Measurements from ENCODE around the gene MIS12. TPM values are rescaled to one million over a fixed set of nuclear protein-coding genes. Genes with fewer than 3 reads are reported as not detected.

MIS12 gene
- total and polyA plus RNA-seq, 9 of the 15 experiments (the other 6 are each of a cell fraction or from before 2014, with no cell fraction given) = 13.5 to 31.9 (median 25.5) TPM

GRCh38 chr17:5526821-5527598 is 40.6 kb downstream of the MIS12 start (continued):
- TF ChIP-seq SREBF1 (IDR thresholded peaks at IDR 0.05; ENCODE audit: borderline replicate concordance, low read depth, low read length) = no peak
- TF ChIP-seq, protein P1, sequence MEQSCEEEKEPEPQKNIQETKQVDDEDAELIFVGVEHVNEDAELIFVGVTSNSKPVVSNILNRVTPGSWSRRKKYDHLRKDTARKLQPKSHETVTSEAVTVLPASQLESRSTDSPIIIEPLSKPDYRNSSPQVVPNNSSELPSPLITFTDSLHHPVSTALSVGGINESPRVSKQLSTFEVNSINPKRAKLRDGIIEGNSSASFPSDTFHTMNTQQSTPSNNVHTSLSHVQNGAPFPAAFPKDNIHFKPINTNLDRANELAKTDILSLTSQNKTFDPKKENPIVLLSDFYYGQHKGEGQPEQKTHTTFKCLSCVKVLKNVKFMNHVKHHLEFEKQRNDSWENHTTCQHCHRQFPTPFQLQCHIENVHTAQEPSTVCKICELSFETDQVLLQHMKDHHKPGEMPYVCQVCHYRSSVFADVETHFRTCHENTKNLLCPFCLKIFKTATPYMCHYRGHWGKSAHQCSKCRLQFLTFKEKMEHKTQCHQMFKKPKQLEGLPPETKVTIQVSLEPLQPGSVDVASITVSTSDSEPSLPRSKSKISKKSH (CRISPR knock-in tag; IDR thresholded peaks at IDR 0.05) = no peak
- no peak for TF ChIP-seq PHF21A (IDR thresholded peaks at IDR 0.05; ENCODE audit: borderline replicate concordance, low read depth)
- TF ChIP-seq ZNF644 (tag; IDR thresholded peaks at IDR 0.05; ENCODE audit: low read depth) = no peak
- no peak for TF ChIP-seq FOXK2 (conservative IDR thresholded peaks at IDR 0.05 in 1 of 2, IDR thresholded peaks at IDR 0.05 in 1 of 2; ENCODE audit: low read depth in 2 of 2)
- TF ChIP-seq, protein P2, sequence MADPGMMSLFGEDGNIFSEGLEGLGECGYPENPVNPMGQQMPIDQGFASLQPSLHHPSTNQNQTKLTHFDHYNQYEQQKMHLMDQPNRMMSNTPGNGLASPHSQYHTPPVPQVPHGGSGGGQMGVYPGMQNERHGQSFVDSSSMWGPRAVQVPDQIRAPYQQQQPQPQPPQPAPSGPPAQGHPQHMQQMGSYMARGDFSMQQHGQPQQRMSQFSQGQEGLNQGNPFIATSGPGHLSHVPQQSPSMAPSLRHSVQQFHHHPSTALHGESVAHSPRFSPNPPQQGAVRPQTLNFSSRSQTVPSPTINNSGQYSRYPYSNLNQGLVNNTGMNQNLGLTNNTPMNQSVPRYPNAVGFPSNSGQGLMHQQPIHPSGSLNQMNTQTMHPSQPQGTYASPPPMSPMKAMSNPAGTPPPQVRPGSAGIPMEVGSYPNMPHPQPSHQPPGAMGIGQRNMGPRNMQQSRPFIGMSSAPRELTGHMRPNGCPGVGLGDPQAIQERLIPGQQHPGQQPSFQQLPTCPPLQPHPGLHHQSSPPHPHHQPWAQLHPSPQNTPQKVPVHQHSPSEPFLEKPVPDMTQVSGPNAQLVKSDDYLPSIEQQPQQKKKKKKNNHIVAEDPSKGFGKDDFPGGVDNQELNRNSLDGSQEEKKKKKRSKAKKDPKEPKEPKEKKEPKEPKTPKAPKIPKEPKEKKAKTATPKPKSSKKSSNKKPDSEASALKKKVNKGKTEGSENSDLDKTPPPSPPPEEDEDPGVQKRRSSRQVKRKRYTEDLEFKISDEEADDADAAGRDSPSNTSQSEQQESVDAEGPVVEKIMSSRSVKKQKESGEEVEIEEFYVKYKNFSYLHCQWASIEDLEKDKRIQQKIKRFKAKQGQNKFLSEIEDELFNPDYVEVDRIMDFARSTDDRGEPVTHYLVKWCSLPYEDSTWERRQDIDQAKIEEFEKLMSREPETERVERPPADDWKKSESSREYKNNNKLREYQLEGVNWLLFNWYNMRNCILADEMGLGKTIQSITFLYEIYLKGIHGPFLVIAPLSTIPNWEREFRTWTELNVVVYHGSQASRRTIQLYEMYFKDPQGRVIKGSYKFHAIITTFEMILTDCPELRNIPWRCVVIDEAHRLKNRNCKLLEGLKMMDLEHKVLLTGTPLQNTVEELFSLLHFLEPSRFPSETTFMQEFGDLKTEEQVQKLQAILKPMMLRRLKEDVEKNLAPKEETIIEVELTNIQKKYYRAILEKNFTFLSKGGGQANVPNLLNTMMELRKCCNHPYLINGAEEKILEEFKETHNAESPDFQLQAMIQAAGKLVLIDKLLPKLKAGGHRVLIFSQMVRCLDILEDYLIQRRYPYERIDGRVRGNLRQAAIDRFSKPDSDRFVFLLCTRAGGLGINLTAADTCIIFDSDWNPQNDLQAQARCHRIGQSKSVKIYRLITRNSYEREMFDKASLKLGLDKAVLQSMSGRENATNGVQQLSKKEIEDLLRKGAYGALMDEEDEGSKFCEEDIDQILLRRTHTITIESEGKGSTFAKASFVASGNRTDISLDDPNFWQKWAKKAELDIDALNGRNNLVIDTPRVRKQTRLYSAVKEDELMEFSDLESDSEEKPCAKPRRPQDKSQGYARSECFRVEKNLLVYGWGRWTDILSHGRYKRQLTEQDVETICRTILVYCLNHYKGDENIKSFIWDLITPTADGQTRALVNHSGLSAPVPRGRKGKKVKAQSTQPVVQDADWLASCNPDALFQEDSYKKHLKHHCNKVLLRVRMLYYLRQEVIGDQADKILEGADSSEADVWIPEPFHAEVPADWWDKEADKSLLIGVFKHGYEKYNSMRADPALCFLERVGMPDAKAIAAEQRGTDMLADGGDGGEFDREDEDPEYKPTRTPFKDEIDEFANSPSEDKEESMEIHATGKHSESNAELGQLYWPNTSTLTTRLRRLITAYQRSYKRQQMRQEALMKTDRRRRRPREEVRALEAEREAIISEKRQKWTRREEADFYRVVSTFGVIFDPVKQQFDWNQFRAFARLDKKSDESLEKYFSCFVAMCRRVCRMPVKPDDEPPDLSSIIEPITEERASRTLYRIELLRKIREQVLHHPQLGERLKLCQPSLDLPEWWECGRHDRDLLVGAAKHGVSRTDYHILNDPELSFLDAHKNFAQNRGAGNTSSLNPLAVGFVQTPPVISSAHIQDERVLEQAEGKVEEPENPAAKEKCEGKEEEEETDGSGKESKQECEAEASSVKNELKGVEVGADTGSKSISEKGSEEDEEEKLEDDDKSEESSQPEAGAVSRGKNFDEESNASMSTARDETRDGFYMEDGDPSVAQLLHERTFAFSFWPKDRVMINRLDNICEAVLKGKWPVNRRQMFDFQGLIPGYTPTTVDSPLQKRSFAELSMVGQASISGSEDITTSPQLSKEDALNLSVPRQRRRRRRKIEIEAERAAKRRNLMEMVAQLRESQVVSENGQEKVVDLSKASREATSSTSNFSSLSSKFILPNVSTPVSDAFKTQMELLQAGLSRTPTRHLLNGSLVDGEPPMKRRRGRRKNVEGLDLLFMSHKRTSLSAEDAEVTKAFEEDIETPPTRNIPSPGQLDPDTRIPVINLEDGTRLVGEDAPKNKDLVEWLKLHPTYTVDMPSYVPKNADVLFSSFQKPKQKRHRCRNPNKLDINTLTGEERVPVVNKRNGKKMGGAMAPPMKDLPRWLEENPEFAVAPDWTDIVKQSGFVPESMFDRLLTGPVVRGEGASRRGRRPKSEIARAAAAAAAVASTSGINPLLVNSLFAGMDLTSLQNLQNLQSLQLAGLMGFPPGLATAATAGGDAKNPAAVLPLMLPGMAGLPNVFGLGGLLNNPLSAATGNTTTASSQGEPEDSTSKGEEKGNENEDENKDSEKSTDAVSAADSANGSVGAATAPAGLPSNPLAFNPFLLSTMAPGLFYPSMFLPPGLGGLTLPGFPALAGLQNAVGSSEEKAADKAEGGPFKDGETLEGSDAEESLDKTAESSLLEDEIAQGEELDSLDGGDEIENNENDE (IDR thresholded peaks at IDR 0.05; ENCODE audit: low read depth, low read length) = no peak
- TF ChIP-seq, protein P3, sequence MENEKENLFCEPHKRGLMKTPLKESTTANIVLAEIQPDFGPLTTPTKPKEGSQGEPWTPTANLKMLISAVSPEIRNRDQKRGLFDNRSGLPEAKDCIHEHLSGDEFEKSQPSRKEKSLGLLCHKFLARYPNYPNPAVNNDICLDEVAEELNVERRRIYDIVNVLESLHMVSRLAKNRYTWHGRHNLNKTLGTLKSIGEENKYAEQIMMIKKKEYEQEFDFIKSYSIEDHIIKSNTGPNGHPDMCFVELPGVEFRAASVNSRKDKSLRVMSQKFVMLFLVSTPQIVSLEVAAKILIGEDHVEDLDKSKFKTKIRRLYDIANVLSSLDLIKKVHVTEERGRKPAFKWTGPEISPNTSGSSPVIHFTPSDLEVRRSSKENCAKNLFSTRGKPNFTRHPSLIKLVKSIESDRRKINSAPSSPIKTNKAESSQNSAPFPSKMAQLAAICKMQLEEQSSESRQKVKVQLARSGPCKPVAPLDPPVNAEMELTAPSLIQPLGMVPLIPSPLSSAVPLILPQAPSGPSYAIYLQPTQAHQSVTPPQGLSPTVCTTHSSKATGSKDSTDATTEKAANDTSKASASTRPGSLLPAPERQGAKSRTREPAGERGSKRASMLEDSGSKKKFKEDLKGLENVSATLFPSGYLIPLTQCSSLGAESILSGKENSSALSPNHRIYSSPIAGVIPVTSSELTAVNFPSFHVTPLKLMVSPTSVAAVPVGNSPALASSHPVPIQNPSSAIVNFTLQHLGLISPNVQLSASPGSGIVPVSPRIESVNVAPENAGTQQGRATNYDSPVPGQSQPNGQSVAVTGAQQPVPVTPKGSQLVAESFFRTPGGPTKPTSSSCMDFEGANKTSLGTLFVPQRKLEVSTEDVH (IDR thresholded peaks at IDR 0.05; ENCODE audit: low read depth, partially characterized antibody) = no peak
- TF ChIP-seq, protein P4, sequence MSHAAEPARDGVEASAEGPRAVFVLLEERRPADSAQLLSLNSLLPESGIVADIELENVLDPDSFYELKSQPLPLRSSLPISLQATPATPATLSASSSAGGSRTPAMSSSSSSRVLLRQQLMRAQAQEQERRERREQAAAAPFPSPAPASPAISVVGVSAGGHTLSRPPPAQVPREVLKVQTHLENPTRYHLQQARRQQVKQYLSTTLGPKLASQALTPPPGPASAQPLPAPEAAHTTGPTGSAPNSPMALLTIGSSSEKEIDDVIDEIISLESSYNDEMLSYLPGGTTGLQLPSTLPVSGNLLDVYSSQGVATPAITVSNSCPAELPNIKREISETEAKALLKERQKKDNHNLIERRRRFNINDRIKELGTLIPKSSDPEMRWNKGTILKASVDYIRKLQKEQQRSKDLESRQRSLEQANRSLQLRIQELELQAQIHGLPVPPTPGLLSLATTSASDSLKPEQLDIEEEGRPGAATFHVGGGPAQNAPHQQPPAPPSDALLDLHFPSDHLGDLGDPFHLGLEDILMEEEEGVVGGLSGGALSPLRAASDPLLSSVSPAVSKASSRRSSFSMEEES (CRISPR knock-in tag; IDR thresholded peaks at IDR 0.05) = no peak

All from K562 (cell line).